Suprapubic skin (tissue), 4 donors: ENCODE results near the gene RGS7. TPM values are rescaled to one million over a fixed set of nuclear protein-coding genes. Genes with fewer than 3 reads are reported as not detected.

Source experiments
- DNase-seq, 2 donors: peaks; one replicate each; pipeline ENCODE4 v3.0.0-alpha.2; 2019; ENCODE audit warnings: low spot score in 2 of 2
- H3K27ac ChIP-seq: fragments of 200-600 bp; sonication (generic); one replicate; pipeline ENCODE4 v1.5.1; 2019
- H3K27me3 ChIP-seq: fragments of 200-600 bp; sonication (generic); one replicate; pipeline ENCODE4 v1.5.1; 2019
- H3K36me3 ChIP-seq: fragments of 200-600 bp; sonication (generic); one replicate; pipeline ENCODE4 v1.5.1; 2019
- H3K4me1 ChIP-seq: fragments of 200-600 bp; sonication (generic); one replicate; pipeline ENCODE4 v1.5.1; 2019
- H3K4me3 ChIP-seq: fragments of 200-600 bp; sonication (generic); one replicate; pipeline ENCODE4 v1.5.1; 2019; ENCODE audit warnings: mild to moderate bottlenecking
- H3K9me3 ChIP-seq: fragments of 200-600 bp; sonication (generic); one replicate; pipeline ENCODE4 v1.5.1; 2019
- EP300 ChIP-seq: sonication (generic); formaldehyde crosslinking; IDR thresholded peaks from one replicate; pipeline ENCODE4 v1.6.1; 2017; ENCODE audit warnings: antibody characterized with exemption
- POLR2A ChIP-seq, 2 donors: fragments of 450-650 bp; IDR thresholded peaks; one replicate each; pipeline ENCODE4 v1.6.1; 2017; ENCODE audit warnings: antibody characterized with exemption in 2 of 2, mild to moderate bottlenecking in 2 of 2, moderate library complexity in 2 of 2
- POLR2AphosphoS5 ChIP-seq, 3 donors: sonication (generic); formaldehyde crosslinking; IDR thresholded peaks; one replicate each; pipeline ENCODE4 v1.6.1; 2017; ENCODE audit warnings: antibody characterized with exemption in 3 of 3
- WGBS: methylation state at CpG from one replicate; pipeline ENCODE4 v1.1.5; 2018; 5-methylcytosine and 5-hydroxymethylcytosine counted together
- total RNA-seq, 4 donors: library from RNA; depleted of rRNA; stranded (reverse); fragments of >200 nt; gene quantifications; one replicate each; pipeline ENCODE4 v1.1.0, GENCODE V29; 2016
- TF ChIP-seq, protein P1 (sequence below), 2 donors: fragments of 200-600 bp in 1 of 2; fragments of 450-650 bp in 1 of 2; sonication (generic) in 1 of 2; IDR thresholded peaks; one replicate each; pipeline ENCODE4 v1.5.1; 2016 to 2019; ENCODE audit warnings: antibody characterized with exemption in 2 of 2, mild to moderate bottlenecking in 1 of 2, moderate library complexity in 1 of 2

RGS7 gene
- total RNA-seq, 4 donors from 2014 or later: not detected

DNA sequence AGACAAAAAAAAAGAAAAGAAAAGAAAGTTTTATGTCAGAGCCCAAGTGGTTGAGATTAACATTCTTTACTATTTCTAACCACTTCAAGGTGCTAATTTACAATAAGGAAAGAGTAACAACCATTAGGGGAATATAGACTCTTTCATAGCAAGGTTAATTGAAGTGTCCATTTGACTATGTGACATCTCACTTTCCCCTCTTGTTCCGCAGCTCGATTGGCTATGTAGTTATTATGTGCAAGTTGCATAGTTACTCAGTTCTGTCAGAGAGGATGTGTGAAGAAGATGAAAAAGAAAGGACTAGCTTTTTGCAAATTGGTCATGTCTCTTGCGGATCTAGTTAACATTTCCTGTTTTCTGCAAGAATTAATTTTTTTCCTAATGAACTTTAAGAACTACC is 273.7 kb downstream of the RGS7 start:
- Histone ChIP-seq H3K4me3 (no peak overlapping the region), H3K27me3 (no peaks in the 10 kb centered on the region), H3K9me3 (no peaks in the 10 kb centered on the region), H3K4me1 (no peaks in the 10 kb centered on the region), H3K36me3 (no peaks in the 10 kb centered on the region), H3K27ac (no peak overlapping the region)
- TF ChIP-seq EP300 (no peak), POLR2AphosphoS5 (IDR thresholded peaks at IDR 0.05) (no peak)
- no peak for DNase-seq
- 91% methylated on average over 3 of the region's 3 CpGs for WGBS

DNA sequence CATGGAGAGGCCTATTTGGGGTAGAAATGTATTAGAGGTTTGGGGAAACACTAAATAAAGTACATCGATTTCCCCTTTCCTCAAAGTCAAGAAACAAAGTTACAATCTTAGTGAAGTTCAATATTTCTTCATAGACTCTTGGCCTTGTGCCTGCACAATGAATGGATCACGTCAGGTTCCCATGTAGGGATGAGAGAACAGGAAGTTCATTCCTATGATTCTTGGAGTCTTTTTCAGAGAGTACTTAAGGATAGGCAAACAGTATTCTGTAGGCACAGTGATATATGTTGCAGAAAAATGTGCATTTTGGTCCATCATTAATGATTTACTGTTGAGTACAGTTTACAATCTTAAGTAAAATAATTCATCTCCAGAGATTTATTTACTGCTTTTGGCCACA is 275.5 kb downstream of the RGS7 start:
- Histone ChIP-seq H3K4me1 (no peaks in the 10 kb centered on the region), H3K9me3 (no peaks in the 10 kb centered on the region), H3K27ac (no peak overlapping the region), H3K27me3 (no peaks in the 10 kb centered on the region), H3K4me3 (no peak overlapping the region), H3K36me3 (no peaks in the 10 kb centered on the region)
- TF ChIP-seq EP300: no peak
- TF ChIP-seq, protein P1, sequence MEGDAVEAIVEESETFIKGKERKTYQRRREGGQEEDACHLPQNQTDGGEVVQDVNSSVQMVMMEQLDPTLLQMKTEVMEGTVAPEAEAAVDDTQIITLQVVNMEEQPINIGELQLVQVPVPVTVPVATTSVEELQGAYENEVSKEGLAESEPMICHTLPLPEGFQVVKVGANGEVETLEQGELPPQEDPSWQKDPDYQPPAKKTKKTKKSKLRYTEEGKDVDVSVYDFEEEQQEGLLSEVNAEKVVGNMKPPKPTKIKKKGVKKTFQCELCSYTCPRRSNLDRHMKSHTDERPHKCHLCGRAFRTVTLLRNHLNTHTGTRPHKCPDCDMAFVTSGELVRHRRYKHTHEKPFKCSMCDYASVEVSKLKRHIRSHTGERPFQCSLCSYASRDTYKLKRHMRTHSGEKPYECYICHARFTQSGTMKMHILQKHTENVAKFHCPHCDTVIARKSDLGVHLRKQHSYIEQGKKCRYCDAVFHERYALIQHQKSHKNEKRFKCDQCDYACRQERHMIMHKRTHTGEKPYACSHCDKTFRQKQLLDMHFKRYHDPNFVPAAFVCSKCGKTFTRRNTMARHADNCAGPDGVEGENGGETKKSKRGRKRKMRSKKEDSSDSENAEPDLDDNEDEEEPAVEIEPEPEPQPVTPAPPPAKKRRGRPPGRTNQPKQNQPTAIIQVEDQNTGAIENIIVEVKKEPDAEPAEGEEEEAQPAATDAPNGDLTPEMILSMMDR (IDR thresholded peaks at IDR 0.05): no peak
- no peak for TF ChIP-seq POLR2A (IDR thresholded peaks at IDR 0.05)
- DNase-seq: no peak
- WGBS: 19% methylated on average over 2 of the region's 2 CpGs

DNA sequence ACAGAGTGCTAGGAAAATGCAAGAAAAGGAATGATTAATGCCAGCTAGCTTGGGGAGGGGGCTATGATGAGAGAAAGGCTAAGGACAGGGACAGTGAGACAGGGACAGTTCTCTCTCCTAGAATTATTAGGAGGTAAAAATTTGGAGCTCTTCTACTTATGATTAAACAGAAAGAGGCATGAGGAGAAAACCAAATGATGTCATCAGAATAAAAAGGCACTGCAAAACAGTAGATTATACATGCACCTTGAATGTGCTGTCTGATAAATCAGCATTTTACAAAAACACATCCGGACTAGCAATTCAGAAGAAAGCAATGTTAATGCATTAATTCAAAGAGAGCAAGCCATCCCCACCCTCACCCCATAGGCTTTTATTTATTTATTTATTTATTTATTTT is 277.5 kb downstream of the RGS7 start:
- WGBS: 89% methylated on average over 1 of the region's 1 CpG
- Histone ChIP-seq H3K27me3 (no peaks in the 10 kb centered on the region), H3K36me3 (no peaks in the 10 kb centered on the region), H3K9me3 (no peaks in the 10 kb centered on the region), H3K4me1 (no peaks in the 10 kb centered on the region), H3K27ac (no peak overlapping the region), H3K4me3 (no peak overlapping the region)
- DNase-seq: no peak
- no peak for TF ChIP-seq POLR2AphosphoS5 (IDR thresholded peaks at IDR 0.05)
- TF ChIP-seq EP300: no peak
- TF ChIP-seq POLR2A (IDR thresholded peaks at IDR 0.05): no peak

DNA sequence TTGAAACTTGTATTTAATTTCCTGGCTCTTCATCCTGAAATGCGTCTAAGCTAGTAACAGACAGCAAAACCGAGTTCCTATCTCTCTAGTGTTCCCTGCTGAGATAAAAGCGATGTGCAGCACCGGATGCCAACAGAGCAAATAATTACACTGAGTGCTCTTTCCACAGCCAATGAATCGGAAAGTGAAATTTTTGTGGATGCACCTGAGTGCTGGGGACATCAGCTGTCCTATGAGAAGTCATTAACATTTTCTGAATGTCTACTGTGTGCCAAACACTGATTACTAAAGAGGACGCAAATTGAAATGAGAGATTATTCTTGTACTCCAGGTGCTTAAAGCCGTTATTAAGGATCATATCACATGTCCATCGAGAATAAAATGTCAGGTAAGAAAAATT is 278.0 kb downstream of the RGS7 start:
- no peak overlapping the region for H3K27ac ChIP-seq
- no peak overlapping the region for H3K4me3 ChIP-seq
- 78% methylated on average over 8 of the region's 8 CpGs for WGBS
- no peak for DNase-seq
- TF ChIP-seq POLR2A (IDR thresholded peaks at IDR 0.05): no peak
- TF ChIP-seq POLR2AphosphoS5 (IDR thresholded peaks at IDR 0.05): no peak
- no peak for TF ChIP-seq EP300
- TF ChIP-seq, protein P1 (IDR thresholded peaks at IDR 0.05): no peak
- no peaks in the 10 kb centered on the region for H3K27me3 ChIP-seq
- H3K36me3 ChIP-seq: no peaks in the 10 kb centered on the region
- H3K9me3 ChIP-seq: no peaks in the 10 kb centered on the region
- H3K4me1 ChIP-seq: no peaks in the 10 kb centered on the region

DNA sequence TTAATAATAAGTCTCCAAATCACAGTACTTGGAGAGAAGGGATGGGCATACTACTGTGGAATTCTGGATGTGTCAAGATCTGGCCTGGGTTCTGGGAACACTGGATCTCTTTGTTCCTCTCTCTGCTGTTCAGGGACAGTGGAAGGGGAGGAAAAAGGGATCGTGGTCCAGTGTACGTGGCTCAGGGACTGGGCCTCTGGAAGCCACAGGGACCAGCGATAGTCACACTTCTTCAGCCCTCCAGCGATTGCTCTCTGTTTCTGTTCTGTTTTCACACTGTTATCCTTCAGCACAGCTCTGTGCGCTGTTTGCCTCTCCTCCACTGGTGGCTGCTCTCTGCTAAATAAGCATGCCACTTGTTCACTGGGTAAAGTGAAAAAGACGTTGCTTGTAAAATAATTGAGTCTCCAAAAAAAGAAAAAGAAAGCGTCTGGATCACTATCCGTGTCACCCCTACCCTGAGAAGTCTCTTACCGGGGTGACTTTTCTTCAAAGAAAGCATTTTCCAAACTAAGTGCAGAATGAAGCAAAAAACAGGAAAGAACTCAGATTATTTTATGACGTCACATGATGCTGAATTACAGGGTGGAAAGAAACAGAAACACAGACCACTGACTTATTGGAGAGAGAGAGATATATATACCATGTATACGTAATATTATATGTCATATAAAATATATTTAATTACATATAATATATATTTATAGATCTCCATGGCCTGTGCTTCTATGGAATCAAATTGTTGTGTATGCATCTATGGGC is 279.4 kb downstream of the RGS7 start:
- no peak overlapping the region for H3K27ac ChIP-seq
- 64% methylated on average over 11 of the region's 11 CpGs for WGBS

GRCh38 chr1:241074507-241074906 is 282.5 kb downstream of the RGS7 start:
- no peak overlapping the region for H3K27ac ChIP-seq
- no peaks in the 10 kb centered on the region for H3K27me3 ChIP-seq
- H3K4me3 ChIP-seq: no peak overlapping the region
- DNase-seq: no peak
- no peaks in the 10 kb centered on the region for H3K4me1 ChIP-seq
- H3K9me3 ChIP-seq: no peaks in the 10 kb centered on the region
- H3K36me3 ChIP-seq: no peaks in the 10 kb centered on the region
- WGBS: 56% methylated on average over 6 of the region's 6 CpGs
- TF ChIP-seq POLR2AphosphoS5 (IDR thresholded peaks at IDR 0.05): no peak
- TF ChIP-seq, protein P1 (IDR thresholded peaks at IDR 0.05): no peak
- TF ChIP-seq POLR2A (IDR thresholded peaks at IDR 0.05): no peak
- no peak for TF ChIP-seq EP300

More for the DNA sequence above, 279.4 kb downstream of the RGS7 start:
- Histone ChIP-seq H3K4me3 (no peak overlapping the region), H3K27me3 (no peaks in the 10 kb centered on the region), H3K4me1 (no peaks in the 10 kb centered on the region), H3K9me3 (no peaks in the 10 kb centered on the region), H3K36me3 (no peaks in the 10 kb centered on the region)
- DNase-seq: no peak
- no peak for TF ChIP-seq EP300
- no peak for TF ChIP-seq POLR2AphosphoS5 (IDR thresholded peaks at IDR 0.05)
- no peak for TF ChIP-seq POLR2A (IDR thresholded peaks at IDR 0.05)
- TF ChIP-seq, protein P1 (IDR thresholded peaks at IDR 0.05): no peak
